Bronchial epithelial cell (primary cell): ENCODE data around the gene ARHGAP42. TPM values are rescaled to one million over a fixed set of nuclear protein-coding genes. Genes with fewer than 3 reads are reported as not detected.

ENCODE experiments used
- DNase-seq: peaks from one replicate; pipeline ENCODE4 v3.0.0-alpha.2; 2010; ENCODE audit warnings: low read depth
- FAIRE-seq: peaks from 2 replicates; lab custom pipeline; 2011; peaks lifted over from hg19 to GRCh38; lab: Jason Lieb, UNC
- H3K27me3 ChIP-seq: 2 replicates; pipeline ENCODE4 v1.5.1; 2011; ENCODE audit warnings: low read length; ENCODE audit not compliant: control insufficient read depth, insufficient read depth
- H3K36me3 ChIP-seq: 2 replicates; pipeline ENCODE4 v1.5.1; 2011; ENCODE audit warnings: low read length; ENCODE audit not compliant: control insufficient read depth, insufficient read depth
- H3K4me3 ChIP-seq: 2 replicates; pipeline ENCODE4 v1.5.1; 2011; ENCODE audit warnings: mild to moderate bottlenecking, low read depth, low read length, control low read depth
- total RNA-seq: library from RNA; depleted of rRNA; stranded (reverse); fragments of >200 nt; gene quantifications from 2 replicates; pipeline ENCODE4 v1.2.1, GENCODE V29; 2014
- TF ChIP-seq, protein P1 (sequence below): IDR thresholded peaks from 2 replicates; pipeline ENCODE4 v1.5.1; 2011; ENCODE audit warnings: mild to moderate bottlenecking, moderate library complexity, low read length, control low read depth, inconsistent platforms; ENCODE audit not compliant: insufficient read depth, severe bottlenecking

The ARHGAP42 gene
- total RNA-seq, 1 donor from 2014 or later, result 5.3 TPM

GRCh38 chr11:100872951-100873740 is 186.1 kb downstream of the ARHGAP42 start:
- FAIRE-seq (no peak), DNase-seq (no peak)
- Histone ChIP-seq H3K36me3 (no peaks in the 10 kb centered on the region), H3K4me3 (no peak overlapping the region), H3K27me3 (no peaks in the 10 kb centered on the region)
- TF ChIP-seq, protein P1, sequence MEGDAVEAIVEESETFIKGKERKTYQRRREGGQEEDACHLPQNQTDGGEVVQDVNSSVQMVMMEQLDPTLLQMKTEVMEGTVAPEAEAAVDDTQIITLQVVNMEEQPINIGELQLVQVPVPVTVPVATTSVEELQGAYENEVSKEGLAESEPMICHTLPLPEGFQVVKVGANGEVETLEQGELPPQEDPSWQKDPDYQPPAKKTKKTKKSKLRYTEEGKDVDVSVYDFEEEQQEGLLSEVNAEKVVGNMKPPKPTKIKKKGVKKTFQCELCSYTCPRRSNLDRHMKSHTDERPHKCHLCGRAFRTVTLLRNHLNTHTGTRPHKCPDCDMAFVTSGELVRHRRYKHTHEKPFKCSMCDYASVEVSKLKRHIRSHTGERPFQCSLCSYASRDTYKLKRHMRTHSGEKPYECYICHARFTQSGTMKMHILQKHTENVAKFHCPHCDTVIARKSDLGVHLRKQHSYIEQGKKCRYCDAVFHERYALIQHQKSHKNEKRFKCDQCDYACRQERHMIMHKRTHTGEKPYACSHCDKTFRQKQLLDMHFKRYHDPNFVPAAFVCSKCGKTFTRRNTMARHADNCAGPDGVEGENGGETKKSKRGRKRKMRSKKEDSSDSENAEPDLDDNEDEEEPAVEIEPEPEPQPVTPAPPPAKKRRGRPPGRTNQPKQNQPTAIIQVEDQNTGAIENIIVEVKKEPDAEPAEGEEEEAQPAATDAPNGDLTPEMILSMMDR, result no peak

- no peaks in the 10 kb centered on the region for H3K36me3 ChIP-seq
- no peak for FAIRE-seq
- no peaks in the 10 kb centered on the region for H3K27me3 ChIP-seq
- no peak for DNase-seq
- no peak overlapping the region for H3K4me3 ChIP-seq
- TF ChIP-seq, protein P1, result no peak
Measured at GRCh38 chr11:100874203-100874602, 187.1 kb downstream of the ARHGAP42 start.

DNA sequence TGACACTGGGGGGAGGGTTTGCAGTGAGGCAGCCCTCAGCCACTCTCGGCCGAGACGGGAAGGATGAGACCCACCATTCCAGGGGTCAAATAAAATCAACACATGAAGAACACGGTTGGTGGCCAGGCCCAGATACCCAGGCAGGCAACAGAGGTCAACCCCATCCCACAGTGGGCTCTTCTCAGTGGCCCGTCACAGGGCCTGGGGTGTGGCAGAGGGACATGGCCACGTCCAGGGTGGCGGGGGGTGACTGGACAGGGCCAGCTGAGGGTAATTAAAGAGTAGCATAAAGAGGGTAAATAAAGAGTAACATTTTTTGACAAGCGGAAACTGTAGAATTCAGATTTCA is 188.4 kb downstream of the ARHGAP42 start:
- H3K4me3 ChIP-seq, result no peak overlapping the region
- DNase-seq, result no peak
- H3K27me3 ChIP-seq, result no peaks in the 10 kb centered on the region
- no peak for FAIRE-seq
- H3K36me3 ChIP-seq, result no peaks in the 10 kb centered on the region
- TF ChIP-seq, protein P1, result no peak

DNA sequence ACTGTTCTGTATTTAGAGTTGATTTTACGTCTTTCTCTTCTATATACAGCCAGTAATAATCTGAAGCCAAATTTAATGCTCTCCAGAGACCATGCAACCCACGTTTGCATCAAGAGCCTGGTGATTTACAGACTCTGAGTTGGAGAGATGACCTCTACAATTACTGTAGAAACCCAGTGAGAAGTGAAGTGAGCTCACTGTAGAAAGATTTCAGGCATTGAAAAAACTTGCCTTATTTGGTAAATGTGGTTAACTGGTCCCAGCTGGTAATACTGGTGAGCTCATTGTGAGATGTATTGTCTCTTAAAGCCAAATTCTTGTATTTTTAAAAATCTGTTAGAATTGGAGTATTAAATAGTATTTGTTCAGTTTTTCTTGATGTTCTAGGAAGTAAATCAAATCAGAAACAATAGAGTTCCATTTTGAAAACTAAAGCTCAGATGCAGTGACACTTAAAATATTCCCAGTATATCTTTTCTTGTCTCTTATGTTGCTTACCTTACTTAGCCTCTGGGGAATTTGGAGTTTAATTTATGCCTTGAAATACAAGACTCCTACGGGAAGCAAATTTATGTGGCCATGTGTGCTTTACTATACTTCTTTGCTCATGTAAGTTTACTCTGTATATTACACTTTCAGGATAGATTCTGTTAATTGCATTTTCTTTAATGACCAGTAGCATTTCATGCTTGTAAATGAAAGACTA is 189.9 kb downstream of the ARHGAP42 start:
- FAIRE-seq (no peak), DNase-seq (peak; percentile 70)
- Histone ChIP-seq H3K27me3 (no peaks in the 10 kb centered on the region), H3K36me3 (no peaks in the 10 kb centered on the region), H3K4me3 (no peak overlapping the region)
- TF ChIP-seq, protein P1, result no peak

DNA sequence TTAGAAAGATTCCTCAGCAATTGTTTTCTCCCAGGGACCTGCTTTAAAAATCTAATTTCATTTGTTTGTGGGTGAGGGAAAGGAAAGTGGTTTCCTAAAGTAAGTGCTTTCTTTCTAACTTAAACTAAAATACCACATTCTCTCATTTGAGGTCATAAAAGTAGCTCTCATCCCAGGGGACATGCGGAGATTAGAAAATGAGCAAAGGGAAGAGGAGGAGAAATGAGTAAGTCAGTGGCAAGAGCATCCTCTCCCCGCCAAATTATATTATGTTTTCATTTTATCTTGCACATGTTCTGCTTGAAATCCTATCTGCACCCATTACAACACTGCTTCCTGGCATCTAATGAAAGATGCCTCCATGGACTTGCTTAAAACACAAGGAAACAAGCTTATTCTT is 191.4 kb downstream of the ARHGAP42 start:
- TF ChIP-seq, protein P1, result no peak
- Histone ChIP-seq H3K36me3 (no peaks in the 10 kb centered on the region), H3K4me3 (no peak overlapping the region), H3K27me3 (no peaks in the 10 kb centered on the region)
- DNase-seq (no peak), FAIRE-seq (no peak)

DNA sequence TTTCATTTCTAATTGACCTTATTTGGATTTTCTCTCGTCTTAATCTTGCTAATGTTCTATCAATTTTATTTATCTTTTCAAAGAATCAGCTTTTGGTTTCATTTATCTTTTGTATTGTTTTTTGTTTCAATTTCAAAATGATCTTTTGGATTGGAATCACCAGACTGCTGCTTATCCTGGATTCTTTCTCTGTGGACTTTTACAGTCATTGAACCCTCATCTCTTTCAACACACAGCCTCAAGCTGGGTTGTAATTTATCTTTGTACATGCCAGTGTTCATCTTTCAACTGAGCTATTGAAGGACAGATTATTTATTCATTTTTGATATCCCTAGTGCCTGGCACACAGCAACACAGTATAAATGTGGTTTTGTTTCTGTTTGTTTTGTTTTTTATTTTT is 195.9 kb downstream of the ARHGAP42 start:
- Histone ChIP-seq H3K4me3 (no peak overlapping the region), H3K36me3 (no peaks in the 10 kb centered on the region), H3K27me3 (no peaks in the 10 kb centered on the region)
- TF ChIP-seq, protein P1, result no peak
- FAIRE-seq (no peak), DNase-seq (no peak)
